Endodermal cell (in vitro differentiated cells): Measurements from ENCODE around the gene DAPK2. TPM values are rescaled to one million over a fixed set of nuclear protein-coding genes. Genes with fewer than 3 reads are reported as not detected.

Experiments used
- DNase-seq: peaks from one replicate; pipeline ENCODE4 v3.0.0-alpha.2; 2017
- H3K27ac ChIP-seq: 2 replicates; pipeline ENCODE4 v1.5.1; 2013; ENCODE audit warnings: mild to moderate bottlenecking, low read depth, low read length, moderate library complexity
- H3K27me3 ChIP-seq: 2 replicates; pipeline ENCODE4 v1.6.1; 2013; ENCODE audit warnings: mild to moderate bottlenecking, low read length, moderate library complexity; ENCODE audit not compliant: insufficient read depth, control insufficient read depth, poor library complexity, severe bottlenecking
- H3K36me3 ChIP-seq: 2 replicates; pipeline ENCODE4 v1.7.0; 2013; ENCODE audit warnings: mild to moderate bottlenecking, low read length, moderate library complexity; ENCODE audit not compliant: control insufficient read depth, insufficient read depth
- H3K4me1 ChIP-seq: one replicate; pipeline ENCODE4 v1.7.0; 2013; ENCODE audit warnings: low read length; ENCODE audit not compliant: control insufficient read depth, insufficient read depth
- H3K4me3 ChIP-seq: 2 replicates; pipeline ENCODE4 v1.5.1; 2013; ENCODE audit warnings: mild to moderate bottlenecking, low read length, moderate library complexity
- H3K9ac ChIP-seq: 2 replicates; pipeline ENCODE4 v1.6.1; 2013; ENCODE audit warnings: mild to moderate bottlenecking, low read length, moderate library complexity; ENCODE audit not compliant: poor library complexity, severe bottlenecking; ENCODE audit errors: extremely low read depth
- H3K9me3 ChIP-seq: 2 replicates; pipeline ENCODE4 v1.6.1; 2013; ENCODE audit warnings: mild to moderate bottlenecking, low read length, moderate library complexity; ENCODE audit not compliant: control insufficient read depth
- H3K27ac Mint-ChIP-seq: 2 replicates; pipeline ENCODE4 v1.8.0; 2020; ENCODE audit warnings: mixed read lengths
- H3K27me3 Mint-ChIP-seq: 2 replicates; pipeline ENCODE4 v1.8.0; 2021; ENCODE audit warnings: mild to moderate bottlenecking, mixed read lengths; ENCODE audit not compliant: insufficient read depth
- H3K36me3 Mint-ChIP-seq: 2 replicates; pipeline ENCODE4 v1.8.0; 2020; ENCODE audit warnings: low read depth, mixed read lengths
- H3K4me1 Mint-ChIP-seq: 2 replicates; pipeline ENCODE4 v1.8.0; 2020; ENCODE audit warnings: mixed read lengths
- H3K4me3 Mint-ChIP-seq: 2 replicates; pipeline ENCODE4 v1.8.0; 2020; ENCODE audit warnings: mild to moderate bottlenecking, moderate library complexity, mixed read lengths
- H3K9me3 Mint-ChIP-seq: 2 replicates; pipeline ENCODE4 v1.8.0; 2020; ENCODE audit warnings: mild to moderate bottlenecking, mixed read lengths
- WGBS, 2 experiments: methylation state at CpG; one replicate each; pipeline versions ENCODE4 v1.1.5 to v1.1.7; 2013; ENCODE audit warnings: missing lambda C conversion rate in 2 of 2, mixed read lengths in 1 of 2; ENCODE audit not compliant: insufficient coverage in 1 of 2, insufficient read length in 1 of 2; 5-methylcytosine and 5-hydroxymethylcytosine counted together
- total RNA-seq, 2 donors: library from RNA; stranded (reverse); fragmentation: NEBNext Ultra II Directional in 1 of 2; extraction: Animal tissue kit (Norgen Biotek cat#: 25700) in 1 of 2; gene quantifications; 2 replicates in 1 of 2; 3 replicates in 1 of 2; pipeline ENCODE4 v1.2.1, GENCODE V29; 2021
- TF ChIP-seq, protein P1 (sequence below): fragments of 200-600 bp; sonication (generic); conservative IDR thresholded peaks from 2 replicates; pipeline ENCODE4 v1.5.0; 2021; ENCODE audit warnings: antibody characterized with exemption, mild to moderate bottlenecking

Gene DAPK2
- total RNA-seq, 2 donors from 2014 or later = 2.4 to 2.6 TPM

DNA sequence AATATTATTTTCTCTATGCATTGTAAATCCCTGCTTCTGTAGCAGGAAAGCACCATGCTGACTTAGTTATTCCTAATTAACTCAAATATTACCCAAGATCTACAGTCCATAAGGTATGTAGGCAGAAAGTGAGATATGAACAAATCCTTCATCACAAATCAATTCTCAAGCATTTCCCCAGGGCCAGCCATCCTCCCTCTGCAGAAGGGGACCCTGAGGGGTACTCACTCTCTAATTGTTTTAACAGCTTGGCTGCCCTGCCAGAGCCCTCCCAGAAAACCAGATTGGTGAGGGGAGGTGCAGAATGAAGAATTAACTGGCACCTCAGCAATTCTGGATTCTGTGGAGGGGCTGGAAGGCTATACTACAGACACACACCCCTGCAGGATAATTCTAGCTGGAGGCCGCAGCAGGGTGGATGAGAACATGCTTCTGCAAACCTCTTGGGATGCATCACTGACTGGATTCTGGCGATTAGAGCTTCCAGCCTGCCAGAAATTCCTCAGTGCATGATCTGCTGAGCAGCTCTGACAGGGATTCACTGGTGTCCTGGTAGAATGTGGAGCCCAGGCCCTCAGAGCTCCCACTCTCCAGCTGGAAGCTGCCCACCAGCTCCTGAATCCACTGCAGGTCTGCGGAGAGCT lies 123.9 kb downstream of the DAPK2 start:
- no peaks in the 10 kb centered on the region for H3K36me3 Mint-ChIP-seq
- H3K4me1 Mint-ChIP-seq = peaks cover 14% of the 10 kb centered on the region
- H3K9me3 Mint-ChIP-seq = no peaks in the 10 kb centered on the region
- Histone ChIP-seq H3K9ac (no peak overlapping the region), H3K36me3 (no peaks in the 10 kb centered on the region), H3K27me3 (no peaks in the 10 kb centered on the region), H3K9me3 (no peaks in the 10 kb centered on the region), H3K4me3 (no peak overlapping the region), H3K27ac (no peak overlapping the region), H3K4me1 (peaks cover 4% of the 10 kb centered on the region)
- TF ChIP-seq, protein P1, sequence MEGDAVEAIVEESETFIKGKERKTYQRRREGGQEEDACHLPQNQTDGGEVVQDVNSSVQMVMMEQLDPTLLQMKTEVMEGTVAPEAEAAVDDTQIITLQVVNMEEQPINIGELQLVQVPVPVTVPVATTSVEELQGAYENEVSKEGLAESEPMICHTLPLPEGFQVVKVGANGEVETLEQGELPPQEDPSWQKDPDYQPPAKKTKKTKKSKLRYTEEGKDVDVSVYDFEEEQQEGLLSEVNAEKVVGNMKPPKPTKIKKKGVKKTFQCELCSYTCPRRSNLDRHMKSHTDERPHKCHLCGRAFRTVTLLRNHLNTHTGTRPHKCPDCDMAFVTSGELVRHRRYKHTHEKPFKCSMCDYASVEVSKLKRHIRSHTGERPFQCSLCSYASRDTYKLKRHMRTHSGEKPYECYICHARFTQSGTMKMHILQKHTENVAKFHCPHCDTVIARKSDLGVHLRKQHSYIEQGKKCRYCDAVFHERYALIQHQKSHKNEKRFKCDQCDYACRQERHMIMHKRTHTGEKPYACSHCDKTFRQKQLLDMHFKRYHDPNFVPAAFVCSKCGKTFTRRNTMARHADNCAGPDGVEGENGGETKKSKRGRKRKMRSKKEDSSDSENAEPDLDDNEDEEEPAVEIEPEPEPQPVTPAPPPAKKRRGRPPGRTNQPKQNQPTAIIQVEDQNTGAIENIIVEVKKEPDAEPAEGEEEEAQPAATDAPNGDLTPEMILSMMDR = no peak
- H3K27me3 Mint-ChIP-seq = no peaks in the 10 kb centered on the region
- no peak overlapping the region for H3K27ac Mint-ChIP-seq
- no peak for DNase-seq
- WGBS, 2 experiments = 94 to 100% methylated on average over 3 of the region's 3 CpGs
- H3K4me3 Mint-ChIP-seq = no peak overlapping the region

DNA sequence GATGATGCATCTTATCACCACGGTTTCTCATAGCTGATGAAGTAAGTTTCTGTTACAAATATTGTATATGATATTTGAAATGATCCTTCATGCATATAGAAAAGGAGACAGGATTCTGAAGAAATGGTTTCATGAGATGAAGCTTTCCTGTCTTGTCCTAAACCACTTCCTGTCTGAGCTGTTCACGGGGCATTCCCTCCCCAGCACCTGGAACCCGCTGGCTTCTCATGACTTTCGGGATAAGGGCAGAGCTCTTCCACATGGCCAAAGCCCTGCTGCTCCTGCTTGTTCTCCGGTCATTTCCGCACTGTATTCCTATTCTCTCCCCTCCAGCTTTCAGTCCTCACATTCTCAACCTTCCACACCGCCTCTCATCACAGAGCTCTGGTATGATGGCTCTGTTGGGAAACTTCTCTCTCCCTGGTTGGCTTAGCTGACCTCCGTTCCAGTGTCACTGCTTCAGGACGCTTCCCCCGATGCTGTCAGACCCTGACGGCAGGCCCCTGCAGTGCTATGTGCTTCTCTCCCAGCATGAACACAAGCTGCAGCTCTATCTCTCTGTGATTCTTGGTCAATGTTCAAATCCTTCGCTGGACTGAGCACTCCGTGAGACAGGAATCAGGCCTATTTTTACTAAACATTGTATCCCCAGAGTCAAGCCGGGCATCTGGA lies 125.6 kb downstream of the DAPK2 start:
- Mint-ChIP-seq H3K4me1 (peaks cover 26% of the 10 kb centered on the region), H3K36me3 (no peaks in the 10 kb centered on the region), H3K27ac (no peak overlapping the region), H3K9me3 (no peaks in the 10 kb centered on the region), H3K4me3 (no peak overlapping the region), H3K27me3 (no peaks in the 10 kb centered on the region)
- Histone ChIP-seq H3K4me1 (peaks cover 9% of the 10 kb centered on the region), H3K9me3 (no peaks in the 10 kb centered on the region), H3K4me3 (no peak overlapping the region), H3K27ac (no peak overlapping the region), H3K9ac (no peak overlapping the region), H3K27me3 (no peaks in the 10 kb centered on the region), H3K36me3 (no peaks in the 10 kb centered on the region)
- WGBS, 2 experiments = 87 to 88% methylated on average over 13 to 14 of the region's 14 CpGs
- DNase-seq = no peak
- TF ChIP-seq, protein P1 = no peak

DNA sequence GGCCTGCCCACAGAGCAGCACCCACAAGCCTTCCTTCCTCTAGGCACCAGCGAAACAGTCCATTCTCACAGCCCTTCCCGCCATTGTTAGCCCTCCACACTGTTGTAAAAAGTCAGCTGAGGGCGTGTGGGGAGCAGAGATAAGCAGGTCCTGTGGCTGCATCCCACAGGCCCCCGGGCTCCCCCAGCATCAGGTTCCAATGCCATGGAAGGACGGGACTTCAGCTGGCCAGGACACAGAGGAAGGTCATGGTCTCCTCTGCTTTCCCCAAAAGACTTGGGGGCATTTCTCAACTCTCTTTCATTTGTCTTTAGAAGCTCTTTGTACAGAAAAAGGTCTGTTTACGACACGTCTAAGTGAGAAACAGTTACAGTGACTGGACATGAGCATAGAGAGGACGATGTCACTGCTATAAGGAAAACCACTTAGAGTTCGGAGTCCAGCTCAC lies 127.4 kb downstream of the DAPK2 start:
- no peaks in the 10 kb centered on the region for H3K27me3 Mint-ChIP-seq
- Histone ChIP-seq H3K9ac (no peak overlapping the region), H3K4me1 (peaks cover 9% of the 10 kb centered on the region), H3K4me3 (no peak overlapping the region), H3K9me3 (no peaks in the 10 kb centered on the region), H3K27me3 (no peaks in the 10 kb centered on the region), H3K36me3 (no peaks in the 10 kb centered on the region), H3K27ac (no peak overlapping the region)
- WGBS, 2 experiments = 92 to 95% methylated on average over 6 to 9 of the region's 9 CpGs
- TF ChIP-seq, protein P1 = no peak
- H3K36me3 Mint-ChIP-seq = no peaks in the 10 kb centered on the region
- no peak overlapping the region for H3K4me3 Mint-ChIP-seq
- H3K9me3 Mint-ChIP-seq = no peaks in the 10 kb centered on the region
- no peak overlapping the region for H3K27ac Mint-ChIP-seq
- peaks cover 32% of the 10 kb centered on the region for H3K4me1 Mint-ChIP-seq
- no peak for DNase-seq
